Astrocyte of the cerebellum (primary cell): ENCODE measurements around the gene PGA5.
"Not testable (repeated sequence)": the region's sequence is repeated elsewhere in the genome, so short reads cannot be mapped to it uniquely, and the experiment has no call there.

Experiments
- DNase-seq: peaks from one replicate; pipeline ENCODE4 v3.0.0-alpha.2; 2011; ENCODE audit warnings: low read depth
- H3K4me3 ChIP-seq: 2 replicates; pipeline ENCODE4 v1.5.1; 2011; ENCODE audit warnings: mild to moderate bottlenecking, low read depth, low read length, moderate library complexity
- CTCF ChIP-seq: IDR thresholded peaks from 2 replicates; pipeline ENCODE4 v1.5.1; 2012; ENCODE audit warnings: low read length, low read depth, moderate library complexity, mild to moderate bottlenecking; ENCODE audit errors: missing control alignments
- in situ Hi-C: cut with HindIII; loops from 2 replicates; pipeline ENCODE4 v1.10.0; 2017; ENCODE audit warnings: low sequenced_read_pairs

Gene PGA5

DNA sequence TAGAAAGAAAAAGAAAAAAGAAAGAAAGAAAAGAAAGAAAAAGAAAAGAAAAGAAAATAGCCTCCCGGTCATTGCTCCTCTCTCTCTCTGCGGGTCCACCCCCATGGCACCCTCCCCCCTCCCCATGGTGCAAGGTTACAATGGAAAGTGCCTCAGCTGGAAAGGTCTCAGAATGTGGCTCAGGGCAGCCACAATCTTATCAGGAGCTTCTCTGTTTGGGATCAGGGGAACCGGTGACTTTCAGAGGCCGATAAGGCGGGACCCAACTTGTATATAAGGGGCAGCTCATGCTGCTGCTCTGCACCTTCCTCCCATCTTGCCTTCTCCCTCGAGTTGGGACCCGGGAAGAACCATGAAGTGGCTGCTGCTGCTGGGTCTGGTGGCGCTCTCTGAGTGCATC is at the start of gene PGA5:
Gene PGA5 (plus strand): TSS at position 301 of the 400 bp plus-strand sequence. CDS start 52 bp downstream, at position 353.
- DNase-seq, in situ Hi-C loops, H3K4me3 ChIP-seq: not testable (repeated sequence)

GRCh38 chr11:61193596-61193995 is 47.4 kb upstream of the PGA5 start:
- H3K4me3 ChIP-seq = no peak overlapping the region
- in situ Hi-C loops = no loop called here
- DNase-seq = no peak
- TF ChIP-seq CTCF = no peak

DNA sequence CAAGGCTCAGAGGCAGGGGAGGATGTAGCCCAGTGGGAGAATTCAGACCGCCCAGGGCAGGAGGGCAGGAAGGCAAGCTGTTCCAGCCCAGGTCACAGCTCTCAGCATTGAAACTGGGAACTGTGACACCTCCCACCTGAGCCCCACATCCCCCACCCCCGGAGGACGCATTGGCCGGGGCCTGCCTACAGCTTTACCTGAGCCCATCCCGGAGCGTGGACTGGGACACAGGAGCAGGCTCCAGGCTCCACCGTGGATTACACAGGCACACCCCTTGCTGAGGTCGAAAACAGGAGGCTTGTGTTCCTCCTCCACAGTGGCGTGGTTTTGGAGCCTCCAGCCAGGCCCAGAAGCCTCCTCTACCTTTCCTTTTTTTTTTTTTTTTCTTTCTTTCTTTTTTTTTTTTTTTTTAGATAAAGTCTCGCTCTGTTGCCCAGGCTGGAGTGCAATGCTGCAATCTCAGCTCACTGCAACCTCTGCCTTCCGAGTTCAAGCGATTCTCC is 46.8 kb upstream of the PGA5 start:
- no peak for DNase-seq
- no peak for TF ChIP-seq CTCF
- no peak overlapping the region for H3K4me3 ChIP-seq
- in situ Hi-C loops = no loop called here

- no peak for DNase-seq
- in situ Hi-C loops = no loop called here
- no peak for TF ChIP-seq CTCF
- H3K4me3 ChIP-seq = no peak overlapping the region
These were observed 45.8 kb upstream of the PGA5 start for GRCh38 chr11:61194981-61195695.

GRCh38 chr11:61195719-61196118 is 45.3 kb upstream of the PGA5 start:
- H3K4me3 ChIP-seq = no peak overlapping the region
- in situ Hi-C loops = no loop called here
- no peak for TF ChIP-seq CTCF
- no peak for DNase-seq

- DNase-seq = no peak
- TF ChIP-seq CTCF = no peak
- H3K4me3 ChIP-seq = no peak overlapping the region
- in situ Hi-C loops = no loop called here
These were observed 42.6 kb upstream of the PGA5 start for GRCh38 chr11:61198361-61198760.

- H3K4me3 ChIP-seq = no peak overlapping the region
- no peak for DNase-seq
- TF ChIP-seq CTCF = no peak
- in situ Hi-C loops = no loop called here
These were observed 41.9 kb upstream of the PGA5 start for GRCh38 chr11:61198948-61199523.
